Upper lobe of left lung (tissue), 6 donors: ENCODE measurements around the gene SLC43A3. TPM values are rescaled to one million over a fixed set of nuclear protein-coding genes. Genes with fewer than 3 reads are reported as not detected.

Experiments
- ATAC-seq, 2 donors: fragments of 200-7000 bp; cut with Tn5 transposase; one replicate each; pipeline ENCODE4 v1.9.1; 2022; ENCODE audit warnings: mild to moderate bottlenecking in 2 of 2, moderate library complexity in 2 of 2; ENCODE audit not compliant: low FRiP score in 2 of 2
- DNase-seq, 2 donors: peaks; one replicate each; pipeline ENCODE4 v3.0.0-alpha.2; 2019 to 2020
- H3K27ac ChIP-seq, 4 donors: fragments of 200-600 bp; sonication (generic); one replicate each; pipeline ENCODE4 v1.5.1; 2016 to 2019
- H3K27me3 ChIP-seq, 4 donors: fragments of 200-600 bp; sonication (generic); one replicate each; pipeline ENCODE4 v1.5.1; 2017 to 2019
- H3K36me3 ChIP-seq, 4 donors: fragments of 200-600 bp; sonication (generic); one replicate each; pipeline ENCODE4 v1.5.1; 2016 to 2019
- H3K4me1 ChIP-seq, 4 donors: fragments of 200-600 bp; sonication (generic); one replicate each; pipeline ENCODE4 v1.5.1; 2018 to 2019
- H3K4me3 ChIP-seq, 4 donors: fragments of 200-600 bp; sonication (generic); one replicate each; pipeline ENCODE4 v1.5.1; 2017 to 2019; ENCODE audit warnings: mild to moderate bottlenecking in 2 of 4, moderate library complexity in 1 of 4
- H3K9me3 ChIP-seq, 4 donors: fragments of 200-600 bp; sonication (generic); one replicate each; pipeline ENCODE4 v1.5.1; 2018 to 2019
- EP300 ChIP-seq, 4 donors: sonication (generic); formaldehyde crosslinking; IDR thresholded peaks; one replicate each; pipeline ENCODE4 v1.5.1; 2017; ENCODE audit warnings: antibody characterized with exemption in 4 of 4, control low read depth in 2 of 4
- POLR2A ChIP-seq, 4 donors: fragments of 450-650 bp; IDR thresholded peaks; one replicate each; pipeline ENCODE4 v1.5.1; 2016 to 2017; ENCODE audit warnings: antibody characterized with exemption in 4 of 4, mild to moderate bottlenecking in 2 of 4
- POLR2AphosphoS5 ChIP-seq, 2 donors: sonication (generic); formaldehyde crosslinking; IDR thresholded peaks; one replicate each; pipeline ENCODE4 v1.5.1; 2017; ENCODE audit warnings: antibody characterized with exemption in 2 of 2
- WGBS, 2 donors: methylation state at CpG; one replicate each; pipeline ENCODE4 v1.1.5; 2017 to 2018; 5-methylcytosine and 5-hydroxymethylcytosine counted together
- total RNA-seq, 6 donors: library from RNA; depleted of rRNA in 4 of 6; stranded (reverse); fragments of >200 nt in 4 of 6; gene quantifications; one replicate each; pipeline versions ENCODE4 v1.1.0 to v1.2.1, GENCODE V29; 2016 to 2021
- TF ChIP-seq, protein P1 (sequence below), 6 experiments: fragments of 450-650 bp in 4 of 6; fragments of 200-600 bp in 2 of 6; sonication (generic) in 2 of 6; IDR thresholded peaks; one replicate each; pipeline ENCODE4 v1.5.1; 2016 to 2019; ENCODE audit warnings: antibody characterized with exemption in 6 of 6
- donor health status: DM: no; HTN: no; CAD: no; lungs with moderate emphysema.
- donor health status: DM: no; HTN: yes; CAD: no; lungs with severe emphysema.

The SLC43A3 gene
- total RNA-seq, 6 donors from 2014 or later: 61.6 to 177 (median 118) TPM

- Histone ChIP-seq H3K9me3 (no peaks in the 10 kb centered on the region), H3K27me3 (no peaks in the 10 kb centered on the region), H3K4me1 (no peaks in the 10 kb centered on the region), H3K27ac (no peak within 1 kb of the TSS), H3K36me3 (no peaks in the 10 kb centered on the region), H3K4me3 (no peak within 1 kb of the TSS)
- WGBS, 2 donors: 67 to 73% methylated on average over 2 of the region's 2 CpGs
- no peak for TF ChIP-seq POLR2A (IDR thresholded peaks at IDR 0.05)
- TF ChIP-seq EP300 (IDR thresholded peaks at IDR 0.05): no peak
- DNase-seq: no peak
- ATAC-seq: no peak
These were observed 36.4 kb downstream of the SLC43A3 start, which contains the start of gene PRG2 for GRCh38 chr11:57390535-57390934. Gene PRG2, minus strand, starts transcription at chr11:57390650. Its CDS starts 706 bp downstream, at chr11:57389944.

GRCh38 chr11:57387289-57388030 lies 39.5 kb downstream of the SLC43A3 start:
- DNase-seq (peak in 1 of 2 donors; percentile 51), ATAC-seq (peak in 1 of 2 donors; percentile 13)
- WGBS, 2 donors: 72 to 75% methylated on average over 14 to 16 of the region's 16 CpGs
- Histone ChIP-seq H3K4me1 (no peaks in the 10 kb centered on the region), H3K36me3 (no peaks in the 10 kb centered on the region), H3K27ac (no peak overlapping the region), H3K9me3 (no peaks in the 10 kb centered on the region), H3K4me3 (no peak overlapping the region), H3K27me3 (no peaks in the 10 kb centered on the region)
- TF ChIP-seq POLR2A (IDR thresholded peaks at IDR 0.05) (no peak), EP300 (IDR thresholded peaks at IDR 0.05) (no peak), POLR2AphosphoS5 (IDR thresholded peaks at IDR 0.05) (no peak)
- TF ChIP-seq, protein P1, sequence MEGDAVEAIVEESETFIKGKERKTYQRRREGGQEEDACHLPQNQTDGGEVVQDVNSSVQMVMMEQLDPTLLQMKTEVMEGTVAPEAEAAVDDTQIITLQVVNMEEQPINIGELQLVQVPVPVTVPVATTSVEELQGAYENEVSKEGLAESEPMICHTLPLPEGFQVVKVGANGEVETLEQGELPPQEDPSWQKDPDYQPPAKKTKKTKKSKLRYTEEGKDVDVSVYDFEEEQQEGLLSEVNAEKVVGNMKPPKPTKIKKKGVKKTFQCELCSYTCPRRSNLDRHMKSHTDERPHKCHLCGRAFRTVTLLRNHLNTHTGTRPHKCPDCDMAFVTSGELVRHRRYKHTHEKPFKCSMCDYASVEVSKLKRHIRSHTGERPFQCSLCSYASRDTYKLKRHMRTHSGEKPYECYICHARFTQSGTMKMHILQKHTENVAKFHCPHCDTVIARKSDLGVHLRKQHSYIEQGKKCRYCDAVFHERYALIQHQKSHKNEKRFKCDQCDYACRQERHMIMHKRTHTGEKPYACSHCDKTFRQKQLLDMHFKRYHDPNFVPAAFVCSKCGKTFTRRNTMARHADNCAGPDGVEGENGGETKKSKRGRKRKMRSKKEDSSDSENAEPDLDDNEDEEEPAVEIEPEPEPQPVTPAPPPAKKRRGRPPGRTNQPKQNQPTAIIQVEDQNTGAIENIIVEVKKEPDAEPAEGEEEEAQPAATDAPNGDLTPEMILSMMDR (IDR thresholded peaks at IDR 0.05): no peak

DNA sequence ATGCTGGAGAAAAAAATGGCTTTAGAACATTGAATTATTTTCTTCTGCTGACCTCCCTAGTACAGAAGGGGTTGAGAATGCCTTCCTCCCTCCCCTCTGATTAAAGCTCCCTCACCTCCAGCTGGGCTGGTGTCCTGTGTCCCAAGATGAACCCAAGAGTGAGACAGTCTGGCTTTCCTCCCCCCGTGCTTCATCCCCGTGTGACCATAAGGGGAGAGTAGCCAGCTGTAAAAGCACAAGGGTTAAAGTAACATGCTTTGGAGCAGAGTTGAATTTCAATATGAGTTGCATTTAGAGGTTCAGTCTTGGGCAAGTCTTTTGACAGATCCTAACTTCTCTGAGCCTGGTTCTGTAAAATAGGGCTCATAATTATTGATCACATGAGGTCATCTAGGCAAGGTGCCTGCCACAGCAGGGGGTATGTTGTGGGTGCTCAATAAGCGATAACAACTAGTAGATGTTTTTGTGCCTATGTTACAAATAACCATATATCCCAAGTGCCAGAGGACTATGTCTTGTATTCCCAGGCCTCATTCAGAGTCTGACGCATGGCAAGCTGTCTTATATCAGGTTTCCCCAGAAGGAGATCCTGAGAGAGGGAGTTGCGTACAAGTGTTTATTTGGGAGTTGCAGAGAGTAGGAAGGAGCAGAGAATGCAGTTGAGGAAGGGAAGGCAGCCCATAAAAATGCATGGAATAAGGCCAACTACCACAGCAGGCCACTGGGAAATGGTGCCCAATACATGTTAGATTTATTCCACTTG lies 40.6 kb downstream of the SLC43A3 start:
- no peak for DNase-seq
- Histone ChIP-seq H3K4me1 (no peaks in the 10 kb centered on the region), H3K27me3 (no peaks in the 10 kb centered on the region), H3K9me3 (no peaks in the 10 kb centered on the region), H3K4me3 (no peak overlapping the region), H3K36me3 (no peaks in the 10 kb centered on the region), H3K27ac (no peak overlapping the region)
- ATAC-seq: no peak
- WGBS, 2 donors: 79 to 87% methylated on average over 5 of the region's 5 CpGs
- TF ChIP-seq POLR2AphosphoS5 (IDR thresholded peaks at IDR 0.05) (no peak), POLR2A (IDR thresholded peaks at IDR 0.05) (no peak), EP300 (IDR thresholded peaks at IDR 0.05) (no peak)
- TF ChIP-seq, protein P1 (IDR thresholded peaks at IDR 0.05): no peak

GRCh38 chr11:57380975-57381374 lies 45.9 kb downstream of the SLC43A3 start, which contains the start of gene PRG3:
Gene PRG3, minus strand, starts transcription at chr11:57381150. Its CDS starts 442 bp downstream, at chr11:57380708.
- Histone ChIP-seq H3K4me3 (no peak within 1 kb of the TSS), H3K4me1 (no peaks in the 10 kb centered on the region), H3K9me3 (no peaks in the 10 kb centered on the region), H3K27me3 (no peaks in the 10 kb centered on the region), H3K36me3 (no peaks in the 10 kb centered on the region), H3K27ac (no peak within 1 kb of the TSS)
- DNase-seq (no peak), ATAC-seq (no peak)
- WGBS, 2 donors: 75 to 77% methylated on average over 2 of the region's 2 CpGs
- TF ChIP-seq EP300 (IDR thresholded peaks at IDR 0.05) (no peak), POLR2AphosphoS5 (IDR thresholded peaks at IDR 0.05) (no peak), POLR2A (IDR thresholded peaks at IDR 0.05) (no peak)
- TF ChIP-seq, protein P1 (IDR thresholded peaks at IDR 0.05): no peak

GRCh38 chr11:57379732-57380131 lies 47.2 kb downstream of the SLC43A3 start:
- 28 to 30% methylated on average over 9 to 10 of the region's 10 CpGs for WGBS, 2 donors
- no peak for ATAC-seq
- Histone ChIP-seq H3K36me3 (no peaks in the 10 kb centered on the region), H3K9me3 (no peaks in the 10 kb centered on the region), H3K27ac (no peak overlapping the region), H3K27me3 (no peaks in the 10 kb centered on the region), H3K4me3 (no peak overlapping the region), H3K4me1 (no peaks in the 10 kb centered on the region)
- no peak for DNase-seq
- TF ChIP-seq POLR2AphosphoS5 (IDR thresholded peaks at IDR 0.05) (no peak), EP300 (IDR thresholded peaks at IDR 0.05) (no peak), POLR2A (IDR thresholded peaks at IDR 0.05) (no peak)
- TF ChIP-seq, protein P1 (IDR thresholded peaks at IDR 0.05): no peak
